ENCODE results near the gene TTC27.

The TTC27 gene

DNA sequence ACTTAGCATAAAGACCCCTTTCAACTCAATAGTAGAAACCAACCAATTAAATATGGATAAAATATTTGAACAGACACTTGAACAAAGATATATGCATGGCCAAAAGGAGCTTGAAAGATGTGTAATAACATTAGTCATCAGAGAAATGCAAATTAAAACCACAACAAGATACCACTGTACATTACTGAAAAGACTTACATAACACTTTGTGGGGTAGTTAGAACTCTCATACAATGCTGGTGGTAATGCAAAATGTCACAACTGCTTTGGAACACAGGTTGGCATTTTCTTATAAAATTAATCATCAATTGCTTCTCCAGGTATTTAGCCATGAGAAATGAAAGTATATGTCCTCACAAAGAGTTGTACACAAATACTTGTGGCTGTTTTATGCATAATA lies 60.7 kb downstream of the TTC27 start:
- Histone ChIP-seq H3K27me3 (no peaks in the 10 kb centered on the region), H3K4me3 (no peak overlapping the region), H3K36me3 (peaks cover 0 to 4% (median 0%) of the 10 kb centered on the region in 3 donors), H3K4me1 (no peaks in the 10 kb centered on the region), H3K9me3 (no peaks in the 10 kb centered on the region), H3K27ac (no peak overlapping the region)
- intact Hi-C loops (cut with DNase I; ENCODE audit: low total_unique reads) = no loop called here
- TF ChIP-seq, protein P1, sequence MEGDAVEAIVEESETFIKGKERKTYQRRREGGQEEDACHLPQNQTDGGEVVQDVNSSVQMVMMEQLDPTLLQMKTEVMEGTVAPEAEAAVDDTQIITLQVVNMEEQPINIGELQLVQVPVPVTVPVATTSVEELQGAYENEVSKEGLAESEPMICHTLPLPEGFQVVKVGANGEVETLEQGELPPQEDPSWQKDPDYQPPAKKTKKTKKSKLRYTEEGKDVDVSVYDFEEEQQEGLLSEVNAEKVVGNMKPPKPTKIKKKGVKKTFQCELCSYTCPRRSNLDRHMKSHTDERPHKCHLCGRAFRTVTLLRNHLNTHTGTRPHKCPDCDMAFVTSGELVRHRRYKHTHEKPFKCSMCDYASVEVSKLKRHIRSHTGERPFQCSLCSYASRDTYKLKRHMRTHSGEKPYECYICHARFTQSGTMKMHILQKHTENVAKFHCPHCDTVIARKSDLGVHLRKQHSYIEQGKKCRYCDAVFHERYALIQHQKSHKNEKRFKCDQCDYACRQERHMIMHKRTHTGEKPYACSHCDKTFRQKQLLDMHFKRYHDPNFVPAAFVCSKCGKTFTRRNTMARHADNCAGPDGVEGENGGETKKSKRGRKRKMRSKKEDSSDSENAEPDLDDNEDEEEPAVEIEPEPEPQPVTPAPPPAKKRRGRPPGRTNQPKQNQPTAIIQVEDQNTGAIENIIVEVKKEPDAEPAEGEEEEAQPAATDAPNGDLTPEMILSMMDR (IDR thresholded peaks at IDR 0.05) = no peak
- no peak for DNase-seq

- TF ChIP-seq, protein P1 (IDR thresholded peaks at IDR 0.05) = no peak
- intact Hi-C loops (cut with DNase I; ENCODE audit: low total_unique reads) = no loop called here
- H3K27ac ChIP-seq = no peak overlapping the region
Measured at GRCh38 chr2:32691678-32692077, 63.8 kb downstream of the TTC27 start.

DNA sequence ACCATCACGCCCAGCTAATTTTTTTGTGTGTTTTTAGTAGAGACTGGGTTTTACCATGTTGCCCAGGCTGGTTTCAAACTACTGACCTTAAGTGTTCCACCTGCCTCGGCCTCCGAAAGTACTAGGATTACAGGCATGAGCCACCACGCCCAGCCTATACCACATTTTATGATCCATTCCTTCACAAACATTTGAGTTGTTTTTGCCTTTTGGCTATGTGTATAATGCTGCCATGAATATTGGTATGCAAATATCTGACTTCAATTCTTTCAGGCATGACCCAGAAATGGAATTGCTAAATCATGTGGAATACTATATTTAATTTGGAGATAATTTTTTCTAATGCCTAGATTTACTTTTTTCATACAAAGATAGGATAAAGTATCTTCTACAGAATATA lies 68.6 kb downstream of the TTC27 start:
- Histone ChIP-seq H3K4me1 (peaks cover 0 to 12% (median 0%) of the 10 kb centered on the region in 4 donors), H3K36me3 (peaks cover 0 to 6% (median 5%) of the 10 kb centered on the region in 3 donors), H3K27me3 (no peaks in the 10 kb centered on the region), H3K9me3 (no peaks in the 10 kb centered on the region), H3K27ac (no peak overlapping the region), H3K4me3 (no peak overlapping the region)
- DNase-seq = no peak
- TF ChIP-seq, protein P1 (IDR thresholded peaks at IDR 0.05) = no peak
- intact Hi-C loops (cut with DNase I; ENCODE audit: low total_unique reads) = no loop called here

More at GRCh38 chr2:32691678-32692077, 63.8 kb downstream of the TTC27 start:
- H3K4me3 ChIP-seq = no peak overlapping the region
- no peaks in the 10 kb centered on the region for H3K36me3 ChIP-seq
- H3K27me3 ChIP-seq = no peaks in the 10 kb centered on the region
- H3K4me1 ChIP-seq = no peaks in the 10 kb centered on the region
- H3K9me3 ChIP-seq = no peaks in the 10 kb centered on the region
- DNase-seq = no peak

GRCh38 chr2:32697156-32697555 lies 69.3 kb downstream of the TTC27 start:
- Histone ChIP-seq H3K4me3 (no peak overlapping the region), H3K9me3 (no peaks in the 10 kb centered on the region), H3K36me3 (peaks cover 0 to 6% (median 5%) of the 10 kb centered on the region in 3 donors), H3K4me1 (peaks cover 0 to 12% (median 0%) of the 10 kb centered on the region in 4 donors), H3K27me3 (no peaks in the 10 kb centered on the region), H3K27ac (no peak overlapping the region)
- no peak for DNase-seq
- TF ChIP-seq, protein P1 (IDR thresholded peaks at IDR 0.05) = no peak
- intact Hi-C loops (cut with DNase I; ENCODE audit: low total_unique reads) = no loop called here

DNA sequence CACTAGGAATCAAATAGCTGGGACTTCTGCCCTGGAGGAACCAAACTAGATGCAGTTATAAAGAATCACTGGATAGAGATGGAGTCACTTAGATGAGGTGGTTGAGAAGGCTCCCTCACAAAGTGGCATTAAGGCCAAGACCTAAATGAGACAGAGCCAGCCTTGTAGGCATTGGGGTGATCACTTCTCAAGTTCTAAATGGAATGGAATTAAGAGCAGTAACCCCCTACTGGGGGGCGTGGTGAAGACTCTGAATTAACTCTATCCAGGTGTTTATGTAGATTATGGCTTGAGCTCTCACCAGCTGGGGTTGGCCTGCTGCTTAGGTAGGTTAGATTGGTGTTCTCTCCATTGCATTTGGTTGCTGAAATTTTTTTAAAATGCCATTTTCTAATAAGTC lies 71.3 kb downstream of the TTC27 start:
- TF ChIP-seq, protein P1 (IDR thresholded peaks at IDR 0.05) = no peak
- Histone ChIP-seq H3K27me3 (no peaks in the 10 kb centered on the region), H3K4me1 (peaks cover 0 to 12% (median 0%) of the 10 kb centered on the region in 4 donors), H3K36me3 (peaks cover 5 to 20% (median 11%) of the 10 kb centered on the region in 3 donors), H3K4me3 (no peak overlapping the region), H3K9me3 (no peaks in the 10 kb centered on the region), H3K27ac (no peak overlapping the region)
- DNase-seq = no peak
- intact Hi-C loops (cut with DNase I; ENCODE audit: low total_unique reads) = no loop called here

DNA sequence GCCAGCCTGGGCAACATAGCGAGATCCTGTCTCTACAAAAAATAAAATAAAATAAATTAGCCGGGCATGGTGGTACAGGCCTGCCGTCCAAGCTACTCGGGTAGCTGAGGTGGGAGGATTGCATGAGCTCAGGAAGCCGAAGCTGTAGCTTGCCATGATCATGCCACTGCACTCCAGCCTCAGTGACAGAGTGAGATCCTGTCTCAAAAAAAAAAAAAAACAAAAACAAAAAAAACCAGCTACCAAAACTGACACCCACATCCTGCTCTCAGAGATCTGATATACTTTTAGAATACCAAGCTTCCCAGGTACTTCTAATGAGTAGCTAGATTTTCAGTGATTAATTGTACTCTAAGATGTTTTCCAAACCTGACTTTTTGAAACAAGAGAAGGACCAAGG lies 74.0 kb downstream of the TTC27 start:
- Histone ChIP-seq H3K27me3 (no peaks in the 10 kb centered on the region), H3K36me3 (peaks cover 5 to 29% (median 21%) of the 10 kb centered on the region in 3 donors), H3K27ac (no peak overlapping the region), H3K9me3 (no peaks in the 10 kb centered on the region), H3K4me1 (peaks cover 0 to 11% (median 0%) of the 10 kb centered on the region in 4 donors), H3K4me3 (no peak overlapping the region)
- no peak for DNase-seq
- intact Hi-C loops (cut with DNase I; ENCODE audit: low total_unique reads) = no loop called here
- TF ChIP-seq, protein P1 (IDR thresholded peaks at IDR 0.05) = no peak

Data from tibial artery (tissue), 4 donors.